Liver (tissue), 3 donors: Measurements from ENCODE around the gene TRMT61A.

Source experiments
- ATF3 ChIP-seq: IDR thresholded peaks from 2 replicates; pipeline ENCODE4 v1.6.1; 2016; ENCODE audit warnings: antibody characterized with exemption
- JUND ChIP-seq, 2 donors: IDR thresholded peaks; 2 replicates each; pipeline ENCODE4 v1.6.1; 2016; ENCODE audit warnings: antibody characterized with exemption in 2 of 2
- RAD21 ChIP-seq, 2 donors: IDR thresholded peaks; 2 replicates each; pipeline ENCODE4 v1.6.1; 2016; ENCODE audit warnings: antibody characterized with exemption in 2 of 2, mild to moderate bottlenecking in 2 of 2
- REST ChIP-seq: IDR thresholded peaks from 2 replicates; pipeline ENCODE4 v1.6.1; 2016; ENCODE audit warnings: antibody characterized with exemption, mild to moderate bottlenecking
- RXRA ChIP-seq, 2 donors: IDR thresholded peaks; 2 replicates each; pipeline ENCODE4 v1.6.1; 2017 to 2018; ENCODE audit warnings: antibody characterized with exemption in 2 of 2, mild to moderate bottlenecking in 1 of 2
- SP1 ChIP-seq: IDR thresholded peaks from 2 replicates; pipeline ENCODE4 v1.6.1; 2018; ENCODE audit warnings: antibody characterized with exemption, mild to moderate bottlenecking
- TAF1 ChIP-seq: conservative IDR thresholded peaks from 2 replicates; pipeline ENCODE4 v1.6.1; 2016; ENCODE audit warnings: antibody characterized with exemption, mild to moderate bottlenecking
- YY1 ChIP-seq: IDR thresholded peaks from 2 replicates; pipeline ENCODE4 v1.6.1; 2016; ENCODE audit warnings: antibody characterized with exemption, mild to moderate bottlenecking
- ZBTB33 ChIP-seq: IDR thresholded peaks from 2 replicates; pipeline ENCODE4 v1.6.1; 2016; ENCODE audit warnings: antibody characterized with exemption
- TF ChIP-seq, protein P1 (sequence below): fragments of 150-350 bp; IDR thresholded peaks from 2 replicates; pipeline ENCODE4 v1.5.1; 2017; ENCODE audit warnings: improper control_type of control experiment, low read depth, low read length; ENCODE audit not compliant: missing input control
- TF ChIP-seq, protein P2 (sequence below): IDR thresholded peaks from 2 replicates; pipeline ENCODE4 v1.6.1; 2016; ENCODE audit warnings: antibody characterized with exemption
- donor health status: healthy.
- donor health status: healthy.

DNA sequence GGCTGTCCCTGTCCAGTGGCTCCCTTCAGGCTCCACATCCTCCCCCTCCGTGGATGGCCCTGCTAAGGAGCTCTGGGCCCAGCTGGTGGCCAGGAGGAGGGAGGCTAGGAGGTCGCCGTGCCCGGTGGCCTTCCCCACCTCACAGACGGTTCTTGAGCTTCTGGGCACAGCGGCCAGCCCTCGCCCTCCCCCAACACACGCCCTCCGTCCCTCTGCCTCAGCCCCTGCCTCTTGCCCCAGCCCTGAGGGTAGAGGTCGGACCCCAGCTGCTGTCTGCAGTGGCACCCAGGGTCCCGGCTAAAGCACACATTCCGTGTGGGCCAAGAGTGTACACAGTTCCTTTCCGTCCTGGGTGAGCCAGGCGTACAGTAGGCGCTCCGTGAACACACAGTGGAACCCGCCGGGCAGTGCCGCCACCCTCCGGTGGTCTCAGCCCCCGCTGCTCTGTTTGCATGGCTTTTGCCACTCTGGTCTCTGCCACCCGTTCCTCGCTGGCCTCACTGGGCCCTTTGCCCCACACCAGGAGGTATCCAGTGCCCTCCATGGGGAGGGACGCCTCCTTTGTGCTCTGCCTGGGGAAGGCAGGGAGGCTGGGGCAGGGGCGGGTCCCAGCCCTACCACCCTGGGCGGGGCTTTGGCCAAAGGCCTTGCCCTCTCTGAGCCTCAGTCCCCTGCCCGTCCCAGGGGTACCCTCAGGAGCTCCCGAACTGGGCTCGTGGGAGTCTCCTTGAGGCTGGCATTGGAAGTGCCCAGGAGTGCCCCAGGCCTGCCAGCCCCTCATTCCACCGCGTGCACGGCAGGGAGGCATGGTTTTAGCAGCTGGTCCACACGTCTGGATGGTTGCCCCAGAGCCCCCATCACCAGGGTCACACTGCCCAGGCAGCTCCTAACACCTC is 13.0 kb downstream of the TRMT61A start:
- TF ChIP-seq, protein P1, sequence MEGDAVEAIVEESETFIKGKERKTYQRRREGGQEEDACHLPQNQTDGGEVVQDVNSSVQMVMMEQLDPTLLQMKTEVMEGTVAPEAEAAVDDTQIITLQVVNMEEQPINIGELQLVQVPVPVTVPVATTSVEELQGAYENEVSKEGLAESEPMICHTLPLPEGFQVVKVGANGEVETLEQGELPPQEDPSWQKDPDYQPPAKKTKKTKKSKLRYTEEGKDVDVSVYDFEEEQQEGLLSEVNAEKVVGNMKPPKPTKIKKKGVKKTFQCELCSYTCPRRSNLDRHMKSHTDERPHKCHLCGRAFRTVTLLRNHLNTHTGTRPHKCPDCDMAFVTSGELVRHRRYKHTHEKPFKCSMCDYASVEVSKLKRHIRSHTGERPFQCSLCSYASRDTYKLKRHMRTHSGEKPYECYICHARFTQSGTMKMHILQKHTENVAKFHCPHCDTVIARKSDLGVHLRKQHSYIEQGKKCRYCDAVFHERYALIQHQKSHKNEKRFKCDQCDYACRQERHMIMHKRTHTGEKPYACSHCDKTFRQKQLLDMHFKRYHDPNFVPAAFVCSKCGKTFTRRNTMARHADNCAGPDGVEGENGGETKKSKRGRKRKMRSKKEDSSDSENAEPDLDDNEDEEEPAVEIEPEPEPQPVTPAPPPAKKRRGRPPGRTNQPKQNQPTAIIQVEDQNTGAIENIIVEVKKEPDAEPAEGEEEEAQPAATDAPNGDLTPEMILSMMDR = no peak
- no peak for TF ChIP-seq JUND (IDR thresholded peaks at IDR 0.05)
- TF ChIP-seq ZBTB33 = no peak
- TF ChIP-seq, protein P2, sequence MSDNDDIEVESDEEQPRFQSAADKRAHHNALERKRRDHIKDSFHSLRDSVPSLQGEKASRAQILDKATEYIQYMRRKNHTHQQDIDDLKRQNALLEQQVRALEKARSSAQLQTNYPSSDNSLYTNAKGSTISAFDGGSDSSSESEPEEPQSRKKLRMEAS = no peak
- no peak for TF ChIP-seq YY1
- TF ChIP-seq RXRA (IDR thresholded peaks at IDR 0.05) = no peak
- no peak for TF ChIP-seq SP1
- no peak for TF ChIP-seq RAD21 (IDR thresholded peaks at IDR 0.05)
- no peak for TF ChIP-seq ATF3
- no peak for TF ChIP-seq REST
- no peak for TF ChIP-seq TAF1
